Cardiac muscle cell (in vitro differentiated cells and primary cell): Measurements from ENCODE around the gene COMMD10. TPM values are rescaled to one million over a fixed set of nuclear protein-coding genes. Genes with fewer than 3 reads are reported as not detected.

Source experiments
- DNase-seq, 2 donors: peaks; one replicate each; pipeline versions ENCODE4 v3.0.0 to v3.0.0-alpha.2; 2010 to 2017; ENCODE audit warnings: low read depth in 1 of 2, low spot score in 1 of 2
- H3K27ac ChIP-seq: fragments of 200-600 bp; sonication (generic); 2 replicates; pipeline ENCODE4 v1.5.1; 2016
- H3K27me3 ChIP-seq: fragments of 200-600 bp; sonication (generic); 2 replicates; pipeline ENCODE4 v1.6.0; 2016; ENCODE audit warnings: control low read depth
- H3K36me3 ChIP-seq: fragments of 200-600 bp; sonication (generic); 2 replicates; pipeline ENCODE4 v1.5.1; 2016; ENCODE audit warnings: control low read depth
- H3K4me1 ChIP-seq: fragments of 200-600 bp; sonication (generic); 2 replicates; pipeline ENCODE4 v1.8.1; 2017; ENCODE audit warnings: low read depth, mild to moderate bottlenecking, mixed run types
- H3K4me3 ChIP-seq: fragments of 200-600 bp; sonication (generic); 2 replicates; pipeline ENCODE4 v1.5.1; 2016; ENCODE audit warnings: mild to moderate bottlenecking
- H3K9me3 ChIP-seq: fragments of 200-600 bp; sonication (generic); 2 replicates; pipeline ENCODE4 v1.5.1; 2017; ENCODE audit warnings: low read depth, mild to moderate bottlenecking, control low read depth
- polyA plus RNA-seq: library from polyadenylated mRNA; unstranded; fragments of >200 nt; fragmentation: Nextera tagmentation; extraction: Ambion mirVana; gene quantifications from 2 replicates; pipeline ENCODE4 v1.2.1, GENCODE V29; 2016
- total RNA-seq: library from RNA; depleted of rRNA; stranded (reverse); fragments of >200 nt; gene quantifications from 2 replicates; pipeline ENCODE4 v1.2.3, GENCODE V29; 2016
- TF ChIP-seq, protein P1 (sequence below): IDR thresholded peaks from 2 replicates; pipeline ENCODE4 v1.5.1; 2012; ENCODE audit warnings: low read depth, mild to moderate bottlenecking, low read length

Gene COMMD10
- total and polyA plus RNA-seq, 2 experiments from 2014 or later: 23.4 to 58.8 TPM

DNA sequence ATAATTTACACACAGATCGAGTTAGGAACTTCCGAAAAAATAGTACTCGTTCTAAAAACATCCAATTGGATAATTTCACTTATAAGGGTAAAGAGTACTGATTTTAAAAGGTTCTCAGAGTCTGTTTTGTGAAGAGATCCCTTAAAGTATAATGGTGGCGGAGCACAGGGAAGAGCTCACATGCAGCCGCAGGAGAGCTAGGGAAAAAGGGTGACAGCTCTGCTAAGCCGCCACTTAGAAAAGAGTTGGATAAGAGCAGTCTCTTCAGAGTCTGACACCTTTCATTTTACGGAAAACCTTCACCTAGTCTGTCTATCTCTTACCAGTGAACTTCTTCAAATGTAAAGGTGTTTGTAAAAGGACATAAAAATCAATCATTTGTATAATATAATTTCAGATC, 149.9 kb downstream of the COMMD10 start:
- TF ChIP-seq, protein P1, sequence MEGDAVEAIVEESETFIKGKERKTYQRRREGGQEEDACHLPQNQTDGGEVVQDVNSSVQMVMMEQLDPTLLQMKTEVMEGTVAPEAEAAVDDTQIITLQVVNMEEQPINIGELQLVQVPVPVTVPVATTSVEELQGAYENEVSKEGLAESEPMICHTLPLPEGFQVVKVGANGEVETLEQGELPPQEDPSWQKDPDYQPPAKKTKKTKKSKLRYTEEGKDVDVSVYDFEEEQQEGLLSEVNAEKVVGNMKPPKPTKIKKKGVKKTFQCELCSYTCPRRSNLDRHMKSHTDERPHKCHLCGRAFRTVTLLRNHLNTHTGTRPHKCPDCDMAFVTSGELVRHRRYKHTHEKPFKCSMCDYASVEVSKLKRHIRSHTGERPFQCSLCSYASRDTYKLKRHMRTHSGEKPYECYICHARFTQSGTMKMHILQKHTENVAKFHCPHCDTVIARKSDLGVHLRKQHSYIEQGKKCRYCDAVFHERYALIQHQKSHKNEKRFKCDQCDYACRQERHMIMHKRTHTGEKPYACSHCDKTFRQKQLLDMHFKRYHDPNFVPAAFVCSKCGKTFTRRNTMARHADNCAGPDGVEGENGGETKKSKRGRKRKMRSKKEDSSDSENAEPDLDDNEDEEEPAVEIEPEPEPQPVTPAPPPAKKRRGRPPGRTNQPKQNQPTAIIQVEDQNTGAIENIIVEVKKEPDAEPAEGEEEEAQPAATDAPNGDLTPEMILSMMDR: no peak
- Histone ChIP-seq H3K36me3 (no peaks in the 10 kb centered on the region), H3K4me3 (no peak overlapping the region), H3K27me3 (no peaks in the 10 kb centered on the region), H3K9me3 (no peaks in the 10 kb centered on the region), H3K4me1 (no peaks in the 10 kb centered on the region), H3K27ac (no peak overlapping the region)
- no peak for DNase-seq

DNA sequence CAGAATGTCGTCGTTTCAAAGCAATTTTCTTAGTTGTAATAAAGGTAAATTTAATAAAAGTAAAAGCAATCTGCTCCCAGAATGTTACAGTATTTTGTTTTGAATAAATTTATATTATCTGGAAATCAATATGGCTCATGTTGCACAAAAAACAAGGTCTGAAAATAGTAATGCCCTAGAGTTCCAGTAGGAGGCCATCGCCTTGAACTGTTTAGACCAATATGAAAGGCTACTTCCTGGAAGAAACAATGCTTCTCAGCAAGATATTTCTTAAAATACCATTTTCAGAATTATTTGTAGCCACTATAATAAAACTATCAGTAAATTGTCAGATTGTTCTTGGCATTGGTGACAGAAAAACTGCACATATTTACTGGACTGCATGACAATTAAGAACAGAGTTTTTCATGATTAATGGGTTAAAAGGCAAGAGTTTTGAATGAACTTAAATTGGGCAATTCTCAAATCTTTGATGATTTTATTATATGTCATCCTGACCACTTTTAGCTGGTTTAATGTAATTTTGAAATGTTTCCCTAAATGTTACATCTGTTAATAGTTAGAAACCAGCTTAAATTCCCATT, 153.2 kb downstream of the COMMD10 start:
- Histone ChIP-seq H3K4me3 (no peak overlapping the region), H3K9me3 (no peaks in the 10 kb centered on the region), H3K4me1 (no peaks in the 10 kb centered on the region), H3K27me3 (no peaks in the 10 kb centered on the region), H3K27ac (no peak overlapping the region), H3K36me3 (no peaks in the 10 kb centered on the region)
- no peak for DNase-seq
- TF ChIP-seq, protein P1: peak; percentile 16

DNA sequence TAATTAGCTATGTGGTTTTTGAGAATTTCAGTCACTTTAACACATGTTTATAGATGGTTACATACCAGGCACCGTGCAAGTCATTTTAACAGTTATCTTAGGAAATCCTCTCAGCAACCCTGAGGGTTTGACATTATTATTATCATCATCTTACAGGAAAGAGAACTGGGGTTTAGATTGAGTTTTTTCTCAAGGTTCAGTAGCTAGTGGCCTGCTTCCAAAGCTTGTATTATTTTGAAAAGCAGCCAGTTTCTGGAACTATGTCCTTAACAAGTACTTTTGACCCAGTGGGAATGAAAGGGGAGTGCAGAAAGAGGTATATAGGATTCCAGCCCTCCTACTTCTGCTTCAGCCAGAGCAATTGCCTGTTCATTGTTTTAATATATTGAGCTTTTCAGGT, 157.5 kb downstream of the COMMD10 start:
- no peaks in the 10 kb centered on the region for H3K9me3 ChIP-seq
- no peaks in the 10 kb centered on the region for H3K36me3 ChIP-seq
- no peaks in the 10 kb centered on the region for H3K4me1 ChIP-seq
- H3K27ac ChIP-seq: no peak overlapping the region
- TF ChIP-seq, protein P1: no peak
- peak in 1 of 2 donors; percentile 78 for DNase-seq
- no peak overlapping the region for H3K4me3 ChIP-seq
- no peaks in the 10 kb centered on the region for H3K27me3 ChIP-seq

DNA sequence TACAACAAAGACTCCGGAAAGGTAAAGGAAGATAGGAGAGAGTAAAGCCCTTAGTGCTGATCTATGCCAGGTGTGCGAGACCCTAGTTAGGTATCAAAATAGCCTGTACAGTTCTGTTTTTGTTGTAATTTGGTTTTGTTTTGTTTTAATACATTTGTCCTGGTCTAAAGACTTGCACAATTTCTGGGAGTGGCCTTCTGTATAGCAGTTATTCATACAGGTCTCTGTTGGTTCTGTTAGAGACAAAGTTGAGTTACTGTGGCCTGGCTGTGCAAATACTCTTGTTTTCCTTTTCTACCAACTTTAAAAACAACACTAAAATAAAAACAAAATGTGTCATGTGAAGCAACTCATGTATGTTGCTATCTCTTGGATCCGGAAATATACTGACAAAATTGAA, 163.6 kb downstream of the COMMD10 start:
- Histone ChIP-seq H3K27me3 (no peaks in the 10 kb centered on the region), H3K27ac (no peak overlapping the region), H3K36me3 (no peaks in the 10 kb centered on the region), H3K4me3 (no peak overlapping the region), H3K4me1 (no peaks in the 10 kb centered on the region), H3K9me3 (no peaks in the 10 kb centered on the region)
- DNase-seq: no peak
- TF ChIP-seq, protein P1: no peak

DNA sequence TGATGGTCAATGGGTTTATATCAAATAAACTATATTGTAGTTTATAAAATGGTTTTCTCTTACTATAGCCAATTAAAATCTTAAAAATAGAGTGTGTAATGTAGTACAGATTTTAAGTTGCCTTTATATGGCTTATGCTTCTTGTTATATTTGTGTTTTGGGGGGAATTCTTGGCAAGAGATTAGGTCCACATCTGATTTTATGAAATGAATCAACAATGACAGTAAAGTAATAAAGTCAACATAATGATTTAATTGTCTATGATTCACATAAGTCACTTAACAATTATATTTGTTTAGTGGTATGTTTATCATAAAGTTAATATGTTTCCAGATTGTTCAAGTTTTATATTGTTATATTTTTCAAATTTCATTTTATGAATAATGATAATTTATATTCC, 164.8 kb downstream of the COMMD10 start:
- DNase-seq: no peak
- Histone ChIP-seq H3K4me3 (no peak overlapping the region), H3K27me3 (no peaks in the 10 kb centered on the region), H3K4me1 (no peaks in the 10 kb centered on the region), H3K9me3 (no peaks in the 10 kb centered on the region), H3K36me3 (no peaks in the 10 kb centered on the region), H3K27ac (no peak overlapping the region)
- TF ChIP-seq, protein P1: no peak
